Kidney (tissue), 14 donors: ENCODE data around the gene TNFRSF1B. TPM values are rescaled to one million over a fixed set of nuclear protein-coding genes. Genes with fewer than 3 reads are reported as not detected.

Source experiments
- DNase-seq, 5 donors: peaks; one replicate each; pipeline ENCODE4 v3.0.0-alpha.2; 2013 to 2020
- FAIRE-seq: peaks from 2 replicates; lab custom pipeline; 2012; peaks lifted over from hg19 to GRCh38; lab: Jason Lieb, UNC
- H3K27ac ChIP-seq, 2 donors: one replicate each; pipeline ENCODE4 v1.7.0; 2013; ENCODE audit warnings: low read depth in 2 of 2, low read length in 2 of 2, inconsistent platforms in 1 of 2
- H3K27me3 ChIP-seq: one replicate; pipeline ENCODE4 v1.7.1; 2013; ENCODE audit warnings: low read length, inconsistent platforms; ENCODE audit not compliant: control insufficient read depth, insufficient read depth
- H3K36me3 ChIP-seq, 3 donors: one replicate each; pipeline versions ENCODE4 v1.7.0 to v1.7.1; 2013; ENCODE audit warnings: low read length in 3 of 3, control low read depth in 1 of 3, inconsistent platforms in 1 of 3; ENCODE audit not compliant: insufficient read depth in 3 of 3, control insufficient read depth in 2 of 3
- H3K4me1 ChIP-seq, 3 donors: one replicate each; pipeline versions ENCODE4 v1.7.0 to v1.7.1; 2013; ENCODE audit warnings: low read length in 3 of 3, inconsistent platforms in 1 of 3, low read depth in 1 of 3; ENCODE audit not compliant: control insufficient read depth in 2 of 3, insufficient read depth in 2 of 3
- H3K4me3 ChIP-seq, 3 donors: one replicate each; pipeline versions ENCODE4 v1.7.0 to v1.8.1; 2013; ENCODE audit warnings: low read length in 3 of 3, control low read depth in 1 of 3, inconsistent platforms in 1 of 3
- H3K9ac ChIP-seq, 3 donors: one replicate each; pipeline versions ENCODE4 v1.7.0 to v1.7.1; 2013; ENCODE audit warnings: low read length in 3 of 3, control low read depth in 1 of 3, inconsistent platforms in 1 of 3
- H3K9me3 ChIP-seq, 3 donors: one replicate each; pipeline versions ENCODE4 v1.7.0 to v1.7.1; 2013; ENCODE audit warnings: low read length in 3 of 3, control low read depth in 1 of 3, inconsistent platforms in 1 of 3; ENCODE audit not compliant: control insufficient read depth in 2 of 3, insufficient read depth in 1 of 3
- CTCF ChIP-seq: IDR thresholded peaks from 3 replicates; pipeline ENCODE4 v1.5.1; 2012; ENCODE audit warnings: mild to moderate bottlenecking, moderate library complexity, borderline replicate concordance; ENCODE audit not compliant: insufficient read depth; ENCODE audit errors: extremely low read depth
- intact Hi-C: fragments of 100-400 bp; cut with DNase I; formaldehyde crosslinking; loops from one replicate; pipeline ENCODE4 v1.11.1; 2022
- polyA plus RNA-seq: library from polyadenylated mRNA; stranded (reverse); fragments of 350-450 nt; fragmentation: Illumina TruSeq; extraction: RNeasy Lipid Tissue Mini Kit (QIAGEN cat#74804); gene quantifications from one replicate; pipeline ENCODE4 v1.2.3, GENCODE V29; 2014; ENCODE audit warnings: low read depth, low replicate concordance; ENCODE audit not compliant: insufficient read depth
- total RNA-seq: library from RNA; stranded (reverse); fragmentation: NEBNext Ultra II Directional; extraction: Animal tissue kit (Norgen Biotek cat#: 25700); gene quantifications from one replicate; pipeline ENCODE4 v1.2.1, GENCODE V29; 2021
- donor health status: control.
- donor health status: control.
- donor health status: control.
- donor health status: control.
- donor health status: control.
- donor health status: DM: yes; HTN: yes; CAD: no.
- donor health status: Normal renal cell carcinoma (clear cell type).

The TNFRSF1B gene
- total and polyA plus RNA-seq, 2 donors from 2014 or later = 7.7 to 47.1 TPM

GRCh38 chr1:12191242-12192032, 24.6 kb downstream of the TNFRSF1B start:
- Histone ChIP-seq H3K4me3 (no peak overlapping the region), H3K9me3 (no peaks in the 10 kb centered on the region), H3K27me3 (no peaks in the 10 kb centered on the region), H3K27ac (no peak overlapping the region), H3K9ac (no peak overlapping the region), H3K4me1 (peaks cover 0 to 8% (median 0%) of the 10 kb centered on the region in 3 donors), H3K36me3 (peaks cover 0 to 2% (median 0%) of the 10 kb centered on the region in 3 donors)
- intact Hi-C loops = no loop called here
- DNase-seq (no peak), FAIRE-seq (no peak)
- no peak for TF ChIP-seq CTCF

GRCh38 chr1:12194666-12195216, 27.9 kb downstream of the TNFRSF1B start:
- H3K9me3 ChIP-seq = no peaks in the 10 kb centered on the region
- DNase-seq (no peak), FAIRE-seq (no peak)
- no peak for TF ChIP-seq CTCF
- no peaks in the 10 kb centered on the region for H3K27me3 ChIP-seq
- H3K36me3 ChIP-seq = peaks cover 0 to under 1% (median 0%) of the 10 kb centered on the region in 3 donors
- H3K4me1 ChIP-seq = no peaks in the 10 kb centered on the region
- H3K4me3 ChIP-seq = no peak overlapping the region
- no peak overlapping the region for H3K9ac ChIP-seq
- no peak overlapping the region for H3K27ac ChIP-seq
- intact Hi-C loops = no loop called here

GRCh38 chr1:12195416-12195815, 28.6 kb downstream of the TNFRSF1B start:
- no peaks in the 10 kb centered on the region for H3K27me3 ChIP-seq
- H3K27ac ChIP-seq = no peak overlapping the region
- H3K36me3 ChIP-seq = no peaks in the 10 kb centered on the region
- DNase-seq (no peak), FAIRE-seq (no peak)
- intact Hi-C loops = no loop called here
- TF ChIP-seq CTCF = no peak
- H3K4me1 ChIP-seq = no peaks in the 10 kb centered on the region
- no peak overlapping the region for H3K9ac ChIP-seq
- H3K9me3 ChIP-seq = no peaks in the 10 kb centered on the region
- no peak overlapping the region for H3K4me3 ChIP-seq
